Ishikawa (cell line): ENCODE data around the gene MOB3A.
A peak's percentile ranks its signal among the peaks of the same experiment; 100 is the strongest.

Source experiments
- CEBPB ChIP-seq: IDR thresholded peaks from 2 replicates; pipeline ENCODE4 v1.6.1; 2012
- CREB1 ChIP-seq: IDR thresholded peaks from 2 replicates; pipeline ENCODE4 v1.6.1; 2012; ENCODE audit warnings: low read depth
- EGR1 ChIP-seq: IDR thresholded peaks from 2 replicates; pipeline ENCODE4 v1.6.1; 2012
- EP300 ChIP-seq: IDR thresholded peaks from 2 replicates; pipeline ENCODE4 v1.6.1; 2012; ENCODE audit warnings: borderline replicate concordance
- FOXM1 ChIP-seq: IDR thresholded peaks from 2 replicates; pipeline ENCODE4 v1.6.1; 2012; ENCODE audit warnings: low read depth, borderline replicate concordance
- MAX ChIP-seq: IDR thresholded peaks from 2 replicates; pipeline ENCODE4 v1.6.1; 2012
- NFIC ChIP-seq: IDR thresholded peaks from 2 replicates; pipeline ENCODE4 v1.6.1; 2012
- RAD21 ChIP-seq: IDR thresholded peaks from 2 replicates; pipeline ENCODE4 v1.6.1; 2012; ENCODE audit warnings: low read depth
- REST ChIP-seq: IDR thresholded peaks from 2 replicates; pipeline ENCODE4 v1.6.1; 2012; ENCODE audit warnings: low read depth, mild to moderate bottlenecking
- TAF1 ChIP-seq: IDR thresholded peaks from 2 replicates; pipeline ENCODE4 v1.6.1; 2012; ENCODE audit warnings: low read depth, mild to moderate bottlenecking
- TCF12 ChIP-seq: IDR thresholded peaks from 2 replicates; pipeline ENCODE4 v1.6.1; 2012; ENCODE audit warnings: low read depth
- TEAD4 ChIP-seq: IDR thresholded peaks from 2 replicates; pipeline ENCODE4 v1.6.1; 2012
- USF1 ChIP-seq: IDR thresholded peaks from 2 replicates; pipeline ENCODE4 v1.6.1; 2012
- YY1 ChIP-seq: IDR thresholded peaks from 2 replicates; pipeline ENCODE4 v1.6.1; 2012; ENCODE audit warnings: low read depth
- ZBTB7A ChIP-seq: IDR thresholded peaks from 2 replicates; pipeline ENCODE4 v1.6.1; 2012; ENCODE audit warnings: low read depth

The MOB3A gene

GRCh38 chr19:2096034-2096479 is at the start of gene MOB3A:
MOB3A (minus strand) TSS chr19:2096326; CDS start chr19:2078560, 17,766 bp downstream.
- TF ChIP-seq CREB1, result no peak
- peak; percentile 78; the same call in 1 of the 2 replicates for TF ChIP-seq EP300
- 0 out of 2 replicates have a peak, but pooled peaks have one; percentile 16 for TF ChIP-seq USF1
- TF ChIP-seq TCF12, result peak; percentile 47; the same call in 1 of the 2 replicates
- TF ChIP-seq TEAD4, result peak; percentile 61
- TF ChIP-seq YY1, result no peak
- TF ChIP-seq NFIC, result 0 out of 2 replicates have a peak, but pooled peaks have one; percentile 3
- TF ChIP-seq CEBPB, result no peak
- peak; percentile 75; the same call in 1 of the 2 replicates for TF ChIP-seq TAF1
- TF ChIP-seq RAD21, result peak; percentile 1; the same call in 1 of the 2 replicates
- TF ChIP-seq FOXM1, result no peak
- peak; percentile 8; the same call in 1 of the 2 replicates for TF ChIP-seq REST
- peak; percentile 82 for TF ChIP-seq ZBTB7A
- peak; percentile 96 for TF ChIP-seq MAX

- TF ChIP-seq REST (peak; percentile 75), EP300 (no peak)
Measured at GRCh38 chr19:2145831-2146241, 49.7 kb upstream of the MOB3A start.

- TF ChIP-seq MAX (no peak), RAD21 (no peak), TCF12 (no peak), ZBTB7A (no peak), CEBPB (no peak), TAF1 (no peak), TEAD4 (no peak), FOXM1 (no peak), EGR1 (no peak), NFIC (no peak), YY1 (no peak), REST (no peak), USF1 (no peak), CREB1 (no peak), EP300 (no peak)
Measured at GRCh38 chr19:2144190-2144589, 48.1 kb upstream of the MOB3A start.

GRCh38 chr19:2142173-2142829 is 46.2 kb upstream of the MOB3A start:
- no peak for TF ChIP-seq FOXM1
- TF ChIP-seq CREB1, result no peak
- TF ChIP-seq USF1, result no peak
- no peak for TF ChIP-seq TCF12
- no peak for TF ChIP-seq CEBPB
- TF ChIP-seq RAD21, result no peak
- no peak for TF ChIP-seq NFIC
- no peak for TF ChIP-seq TEAD4
- TF ChIP-seq YY1, result no peak
- TF ChIP-seq TAF1, result no peak
- no peak for TF ChIP-seq REST
- TF ChIP-seq MAX, result no peak
- no peak for TF ChIP-seq ZBTB7A
